SW 1271 (cell line): Measurements from ENCODE around the gene UGT1A5.
A peak's percentile ranks its signal among the peaks of the same experiment; 100 is the strongest.

Experiments
- DNase-seq, 2 experiments: peaks; one replicate each; lab custom pipeline; 2025; lab: John Stamatoyannopoulos, UW

UGT1A5 gene

DNA sequence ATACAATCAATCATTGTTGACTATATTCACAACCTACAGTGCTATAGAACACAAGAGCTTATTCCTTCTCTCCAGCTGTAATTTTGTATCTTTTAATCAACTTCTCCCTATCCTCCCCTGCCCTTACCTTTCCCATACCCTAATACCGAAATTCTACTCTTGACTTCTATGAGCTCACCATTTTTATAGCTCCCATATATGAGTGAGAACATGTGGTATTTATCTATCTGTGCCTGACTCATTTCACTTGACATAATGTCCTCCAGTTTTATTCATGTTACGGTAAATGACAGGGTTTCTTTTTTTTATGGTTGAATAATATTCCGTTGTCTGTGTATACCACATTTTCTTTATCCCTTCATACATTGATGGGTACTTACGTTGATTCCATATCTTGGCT lies 68.1 kb downstream of the UGT1A5 start:
- no peak for DNase-seq

DNA sequence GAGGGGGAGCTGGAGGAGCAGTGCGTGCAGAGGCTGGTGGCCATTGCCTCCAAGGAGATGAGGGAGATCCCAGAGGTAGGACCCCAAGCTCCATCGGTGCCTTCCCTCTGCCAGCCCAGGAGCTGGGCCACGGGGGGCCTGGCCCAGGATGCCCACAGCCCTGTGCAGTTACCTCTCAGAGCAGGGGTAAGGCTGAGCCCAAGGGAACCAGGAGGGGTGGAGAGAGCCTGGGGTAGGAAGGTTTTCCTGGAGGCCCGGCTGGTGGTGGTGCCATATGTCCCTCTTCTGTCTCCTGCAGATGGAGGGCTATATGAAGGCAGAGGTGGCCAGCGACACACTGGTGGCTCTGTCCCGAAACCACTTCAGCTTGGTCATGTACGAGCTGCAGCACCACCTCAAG lies 76.8 kb downstream of the UGT1A5 start:
- no peak for DNase-seq

GRCh38 chr2:233791151-233791882 lies 78.6 kb downstream of the UGT1A5 start:
- DNase-seq, result no peak

DNA sequence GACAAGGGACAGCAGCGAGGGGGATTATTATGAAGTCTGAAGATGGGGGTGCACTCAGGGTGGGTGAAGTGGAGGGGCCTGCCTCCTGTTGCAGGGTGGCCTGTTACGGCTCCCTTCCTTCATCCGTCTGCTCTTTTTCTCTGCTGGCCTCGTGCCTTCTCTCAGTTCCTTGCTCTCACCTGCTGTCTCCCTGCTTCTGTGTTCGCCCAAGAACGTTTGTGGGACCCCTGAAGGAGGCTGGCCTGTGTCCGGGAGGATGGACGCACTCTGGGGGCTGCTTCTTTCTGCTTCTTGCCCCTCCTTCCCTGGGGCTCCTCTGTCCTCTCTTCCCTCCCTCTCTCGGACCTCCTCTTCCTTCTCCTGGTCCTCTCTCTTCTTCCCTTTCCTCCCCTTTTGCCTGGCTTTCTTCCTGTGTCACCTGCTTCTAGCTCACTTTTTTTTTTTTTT lies 79.2 kb downstream of the UGT1A5 start:
- no peak for DNase-seq

DNA sequence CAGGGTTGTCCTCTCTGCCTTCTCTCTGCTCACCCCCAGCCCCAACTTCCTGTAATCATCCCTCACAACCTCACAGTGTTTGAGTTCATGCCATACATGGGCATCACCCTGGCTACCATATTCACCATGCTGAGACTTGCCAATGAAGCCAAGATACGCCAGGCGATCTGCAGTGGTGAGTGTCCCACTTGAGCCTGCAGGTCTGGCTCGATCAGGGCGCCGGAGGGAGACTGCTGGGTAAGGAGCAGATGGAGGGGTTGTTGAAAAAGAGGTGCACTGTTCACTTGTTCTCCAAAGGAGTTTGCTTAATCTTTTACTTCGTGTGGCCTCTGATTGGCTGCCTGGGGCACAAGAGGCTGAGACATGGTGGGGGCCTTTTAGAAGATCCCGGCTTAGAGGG lies 80.0 kb downstream of the UGT1A5 start:
- DNase-seq, result no peak

GRCh38 chr2:233793465-233794127 lies 80.9 kb downstream of the UGT1A5 start:
- no peak for DNase-seq

GRCh38 chr2:233794128-233794658 lies 81.5 kb downstream of the UGT1A5 start:
- DNase-seq, result no peak

DNA sequence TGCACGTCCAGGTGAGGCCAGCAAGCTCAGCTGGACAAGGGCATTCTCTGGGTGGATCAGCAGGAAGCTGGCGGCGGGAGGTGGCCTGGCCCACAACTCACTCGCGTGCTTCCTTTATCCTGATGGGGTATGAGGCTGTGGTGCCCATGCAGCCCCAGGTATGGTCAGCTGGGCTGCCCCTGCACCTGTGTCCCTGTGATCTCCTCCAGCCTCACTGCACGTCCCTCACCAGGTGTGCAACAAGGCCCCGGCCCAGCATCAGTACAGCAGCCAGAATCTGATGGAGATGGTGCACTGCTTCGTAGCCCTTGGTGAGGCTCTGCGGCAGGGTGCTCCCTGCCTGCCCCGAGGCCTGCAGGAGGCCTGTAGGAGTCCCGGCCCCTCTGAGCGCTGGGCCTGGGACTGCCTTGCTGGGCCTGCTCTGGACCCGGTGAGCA lies 83.0 kb downstream of the UGT1A5 start:
- no peak for DNase-seq

- no peak for DNase-seq
These were observed 83.5 kb downstream of the UGT1A5 start for GRCh38 chr2:233796254-233796653.

DNA sequence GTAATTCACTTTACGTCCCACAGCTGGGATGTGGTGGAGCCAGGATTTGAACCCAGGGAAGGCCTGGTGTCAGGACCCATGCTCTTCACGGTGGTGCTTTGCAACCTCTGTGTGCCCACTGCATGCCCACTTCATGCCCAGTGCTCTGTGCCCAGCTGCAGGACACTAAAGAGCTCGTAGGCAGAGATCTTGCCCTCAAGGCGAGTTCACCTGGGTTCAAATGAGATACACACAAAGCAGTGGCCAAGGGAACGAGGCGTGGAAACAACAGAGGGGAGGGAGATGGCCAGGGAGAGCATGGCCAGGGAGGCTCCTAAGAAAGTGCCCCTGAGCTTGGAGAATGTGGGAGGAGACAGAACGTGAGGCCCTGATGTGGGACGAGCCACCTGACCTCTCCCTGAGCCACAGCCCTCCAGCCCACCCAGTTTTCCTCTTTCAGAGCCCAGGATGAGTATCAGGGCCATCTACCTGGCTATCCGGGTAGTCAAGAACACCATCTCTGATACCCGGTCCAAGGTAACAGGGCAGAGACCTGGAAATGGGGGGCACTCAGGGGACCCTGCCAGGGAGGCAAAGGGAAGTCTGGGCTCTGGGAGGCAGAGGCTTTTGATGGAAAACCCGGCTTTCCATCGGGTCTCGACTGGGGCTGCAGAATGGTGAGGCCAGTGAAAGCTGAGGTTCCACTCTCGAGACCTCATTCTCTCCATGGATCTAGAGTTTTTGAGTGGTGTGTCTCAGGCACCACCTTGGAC lies 85.8 kb downstream of the UGT1A5 start:
- DNase-seq, result no peak

GRCh38 chr2:233799087-233799665 lies 86.5 kb downstream of the UGT1A5 start:
- no peak for DNase-seq

DNA sequence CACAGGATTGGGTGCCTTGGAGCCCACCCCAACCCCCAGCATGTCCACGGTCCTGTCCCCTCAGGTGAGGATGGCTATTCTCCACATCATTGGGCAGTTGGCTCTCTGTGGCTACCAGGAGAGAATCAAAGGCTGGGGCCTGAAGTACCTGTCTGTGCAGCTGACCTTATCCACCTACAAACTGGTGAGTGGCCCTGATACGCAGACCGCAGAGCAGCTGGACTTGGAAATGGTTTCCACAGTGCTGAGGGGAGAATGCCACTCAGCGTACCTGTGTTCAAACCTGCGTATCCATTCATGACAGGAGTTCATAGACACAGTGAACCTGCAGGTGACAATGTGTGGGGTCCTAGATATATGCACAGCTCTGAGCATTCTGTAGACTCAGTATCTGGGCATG lies 87.0 kb downstream of the UGT1A5 start:
- no peak for DNase-seq

- no peak for DNase-seq
These were observed 87.5 kb downstream of the UGT1A5 start for GRCh38 chr2:233800208-233800607.

GRCh38 chr2:233801357-233802131 lies 88.8 kb downstream of the UGT1A5 start:
- peak in 1 of 2 experiments; percentile 3 for DNase-seq

DNA sequence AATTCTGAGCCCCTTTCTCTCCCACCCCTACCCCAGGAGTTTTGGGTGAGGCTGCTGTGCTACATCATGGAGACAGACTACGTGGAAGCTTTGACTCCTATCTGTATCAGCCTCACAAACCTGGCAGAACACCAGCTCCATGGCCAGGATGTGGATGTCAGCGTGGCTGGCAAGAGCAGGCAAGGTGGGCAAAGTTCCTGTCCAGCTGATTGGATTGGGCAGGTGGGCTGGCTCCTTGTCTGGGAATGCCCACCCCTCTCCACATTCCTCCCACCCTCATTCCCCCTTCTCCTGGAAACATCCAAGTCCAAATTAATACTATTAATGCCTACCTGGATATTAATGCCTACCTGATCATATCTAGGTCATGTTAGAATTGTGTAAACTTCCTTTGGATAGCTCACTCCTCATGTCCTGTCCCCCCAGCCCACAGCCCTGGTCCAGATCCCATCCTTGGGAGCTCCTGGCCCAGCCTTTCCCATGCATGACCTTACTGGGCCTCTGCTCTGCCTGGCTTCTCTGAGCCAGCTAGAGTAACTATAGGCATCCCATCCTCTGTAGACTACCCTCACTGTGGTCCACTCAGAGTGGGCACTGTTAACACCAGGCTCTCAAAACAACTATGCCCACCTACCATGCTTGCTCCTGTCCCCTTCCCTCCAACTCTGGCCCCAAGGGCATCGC lies 89.6 kb downstream of the UGT1A5 start:
- DNase-seq, result no peak

DNA sequence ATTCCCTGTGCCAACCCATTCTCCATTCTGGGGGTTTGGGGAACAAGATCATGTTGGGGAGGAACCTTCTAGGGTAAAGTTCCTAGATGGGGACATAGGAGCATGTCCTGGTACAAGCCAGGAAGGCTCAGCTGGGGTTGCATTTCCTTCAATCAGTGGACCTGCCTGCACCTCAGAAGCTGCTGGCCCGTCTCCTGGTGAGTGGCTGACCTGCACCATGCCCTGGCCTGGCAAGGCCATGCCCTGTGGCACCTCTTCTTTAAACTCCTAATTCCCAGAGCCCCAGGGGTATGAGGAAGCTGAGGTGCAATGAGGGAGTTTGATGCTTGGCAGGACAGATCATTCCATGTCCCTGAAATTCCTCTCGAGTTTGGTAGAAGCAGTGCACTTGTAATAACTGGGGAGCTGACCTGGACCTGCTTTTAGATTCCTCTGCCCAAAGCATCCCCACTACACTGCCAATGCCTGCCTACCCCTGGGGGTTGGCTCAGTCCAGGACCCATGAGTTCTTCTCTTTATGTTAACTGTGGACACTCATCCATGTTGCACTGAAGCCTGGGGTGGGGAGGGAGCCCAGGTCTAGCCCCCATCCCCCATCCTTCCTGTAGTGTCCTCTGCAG lies 90.7 kb downstream of the UGT1A5 start:
- no peak for DNase-seq

DNA sequence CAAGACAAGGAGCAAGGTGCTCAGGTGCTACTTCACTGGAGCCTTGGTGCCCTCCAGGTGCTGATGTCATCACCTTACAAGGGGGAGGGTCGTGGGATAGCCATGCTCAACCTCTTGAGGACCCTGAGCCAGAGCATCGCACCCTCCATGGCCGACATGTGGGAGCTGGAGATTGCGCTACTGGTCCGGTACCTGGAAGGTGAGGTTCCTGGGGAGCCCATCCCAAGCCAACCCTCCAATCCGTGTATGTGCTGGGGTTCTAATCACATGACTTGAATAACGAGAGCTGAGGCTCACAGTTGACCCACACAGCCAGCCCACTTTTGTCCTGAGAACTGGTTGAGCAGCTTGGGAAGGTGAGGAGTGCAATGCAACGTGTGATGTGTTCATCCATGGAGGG lies 91.3 kb downstream of the UGT1A5 start:
- DNase-seq, result no peak

GRCh38 chr2:233807215-233807865 lies 94.6 kb downstream of the UGT1A5 start:
- DNase-seq, result no peak

- DNase-seq, result no peak
These were observed 95.5 kb downstream of the UGT1A5 start for GRCh38 chr2:233807966-233808935.
